Ectodermal cell (in vitro differentiated cells): Measurements from ENCODE around the gene ZNF524.

ENCODE experiments used
- H3K27ac ChIP-seq: 2 replicates; pipeline ENCODE4 v1.7.0; 2013; ENCODE audit warnings: mild to moderate bottlenecking, low read depth, low read length; ENCODE audit not compliant: insufficient read depth, poor library complexity, severe bottlenecking
- H3K27me3 ChIP-seq: 2 replicates; pipeline ENCODE4 v1.7.0; 2013; ENCODE audit warnings: mild to moderate bottlenecking, low read length; ENCODE audit not compliant: insufficient read depth, control insufficient read depth, poor library complexity, severe bottlenecking
- H3K36me3 ChIP-seq: one replicate; pipeline ENCODE4 v1.7.0; 2013; ENCODE audit warnings: low read length; ENCODE audit not compliant: control insufficient read depth, insufficient read depth
- H3K4me1 ChIP-seq: one replicate; pipeline ENCODE4 v1.7.0; 2013; ENCODE audit warnings: low read length; ENCODE audit not compliant: control insufficient read depth, insufficient read depth
- H3K4me3 ChIP-seq: 2 replicates; pipeline ENCODE4 v1.7.0; 2013; ENCODE audit warnings: low read depth, low read length, control low read depth; ENCODE audit not compliant: insufficient read depth
- H3K9me3 ChIP-seq: 2 replicates; pipeline ENCODE4 v1.7.0; 2013; ENCODE audit warnings: mild to moderate bottlenecking, low read length, moderate library complexity; ENCODE audit not compliant: control insufficient read depth
- WGBS, 2 experiments: methylation state at CpG; one replicate each; pipeline ENCODE4 v1.1.7; 2013; ENCODE audit warnings: missing lambda C conversion rate in 2 of 2; 5-methylcytosine and 5-hydroxymethylcytosine counted together

Gene ZNF524

DNA sequence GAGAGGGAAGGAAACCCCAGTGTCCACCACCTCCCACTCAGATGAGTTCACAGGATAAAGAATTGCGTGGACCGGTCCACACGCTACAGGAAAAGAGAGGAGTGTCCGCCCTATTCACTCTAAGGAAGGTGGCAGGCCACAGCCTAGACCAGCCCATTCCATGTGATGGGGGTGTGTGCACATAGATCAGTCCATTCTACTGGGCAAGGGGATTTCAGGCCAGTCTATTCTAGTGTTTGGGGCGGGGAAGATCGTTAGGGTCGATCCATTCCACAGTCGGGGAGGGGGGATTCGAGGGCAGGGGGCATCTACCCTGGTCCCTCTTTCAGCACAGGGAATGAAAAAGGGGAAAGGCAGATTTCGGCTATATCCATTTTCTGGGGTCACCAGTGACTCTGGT, 8.5 kb upstream of the ZNF524 start:
- Histone ChIP-seq H3K4me1 (peaks cover 9% of the 10 kb centered on the region), H3K27ac (no peak overlapping the region), H3K27me3 (no peaks in the 10 kb centered on the region), H3K4me3 (no peak overlapping the region), H3K36me3 (peaks cover 17% of the 10 kb centered on the region), H3K9me3 (no peaks in the 10 kb centered on the region)
- 87 to 91% methylated on average over 10 of the region's 10 CpGs for WGBS, 2 experiments

DNA sequence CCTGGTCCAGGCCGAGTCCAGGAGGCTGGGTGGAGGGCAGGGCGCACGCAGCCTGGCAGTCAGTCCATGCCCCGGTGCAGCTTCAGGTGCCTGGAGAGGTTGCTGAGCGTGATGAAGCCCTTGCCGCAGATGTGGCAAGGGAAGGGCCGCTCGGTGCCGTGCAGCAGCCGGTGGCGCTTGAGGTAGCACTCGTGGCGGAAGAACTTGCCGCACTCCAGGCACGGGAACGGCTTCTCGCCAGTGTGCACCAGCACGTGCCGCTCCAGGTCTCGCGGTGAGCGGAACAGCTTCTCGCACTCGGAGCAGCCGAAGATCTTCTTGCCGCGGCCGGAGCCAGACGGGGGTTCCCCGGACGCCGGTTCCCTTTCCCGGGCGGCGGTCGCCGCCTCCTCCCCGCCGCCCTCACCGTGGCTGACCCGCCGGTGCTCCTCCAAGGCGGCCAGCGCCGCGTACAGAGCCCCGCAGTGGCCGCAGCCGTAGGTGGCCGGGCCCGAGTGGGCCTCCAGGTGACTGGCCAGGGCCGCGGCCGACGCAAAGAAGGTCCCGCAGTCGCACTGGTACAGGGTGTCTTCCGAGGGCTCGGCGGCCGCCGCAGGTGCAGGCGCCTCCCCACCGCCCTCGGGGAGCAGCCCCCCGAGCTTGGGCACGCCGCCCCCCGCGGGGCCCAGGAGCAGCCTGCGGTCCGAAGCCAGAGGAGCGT, 7.5 kb upstream of the ZNF524 start:
- H3K4me3 ChIP-seq: no peak overlapping the region

DNA sequence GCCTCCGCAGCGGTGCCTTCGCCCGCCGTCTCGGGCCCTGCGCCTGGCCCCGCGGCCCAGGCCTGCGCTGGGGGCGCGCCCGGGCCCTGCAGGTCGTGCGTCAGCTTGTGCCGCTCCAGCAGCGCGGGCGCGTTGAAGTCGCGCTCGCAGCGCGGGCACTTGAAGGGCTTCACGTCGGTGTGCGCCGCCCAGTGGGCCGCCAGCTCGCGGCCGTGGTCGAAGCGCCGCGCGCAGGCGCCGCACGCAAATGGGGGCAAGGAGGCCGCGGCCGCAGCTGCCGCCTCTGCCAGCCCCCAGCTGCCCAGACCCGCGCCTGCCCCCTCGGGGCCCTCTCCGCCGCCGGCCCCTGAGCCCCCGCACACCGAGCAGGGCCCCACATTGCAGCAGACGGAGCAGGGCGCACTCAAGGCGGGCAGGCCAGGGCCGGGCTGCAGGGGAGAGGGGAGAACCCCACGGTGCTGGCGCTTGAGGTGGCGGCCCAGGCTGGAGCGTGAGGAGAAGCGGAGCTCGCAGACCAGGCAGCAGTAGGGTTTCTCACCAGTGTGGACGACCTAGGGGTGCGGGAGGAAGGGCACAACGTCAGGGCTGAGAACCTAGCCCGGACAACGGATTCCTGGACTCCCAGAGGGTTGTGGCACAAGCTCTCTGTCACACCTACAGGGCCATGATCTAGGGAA, 6.9 kb upstream of the ZNF524 start:
- no peak overlapping the region for H3K4me3 ChIP-seq
- no peaks in the 10 kb centered on the region for H3K9me3 ChIP-seq
- H3K4me1 ChIP-seq: peaks cover 17% of the 10 kb centered on the region
- peaks cover 17% of the 10 kb centered on the region for H3K36me3 ChIP-seq
- no peaks in the 10 kb centered on the region for H3K27me3 ChIP-seq
- H3K27ac ChIP-seq: no peak overlapping the region
- WGBS, 2 experiments: 96 to 97% methylated on average over 68 of the region's 68 CpGs

More for the DNA sequence above, 7.5 kb upstream of the ZNF524 start:
- Histone ChIP-seq H3K4me1 (peaks cover 10% of the 10 kb centered on the region), H3K36me3 (peaks cover 17% of the 10 kb centered on the region), H3K27ac (no peak overlapping the region), H3K27me3 (no peaks in the 10 kb centered on the region), H3K9me3 (no peaks in the 10 kb centered on the region)
- 97% methylated on average over 73 of the region's 73 CpGs for WGBS, 2 experiments

DNA sequence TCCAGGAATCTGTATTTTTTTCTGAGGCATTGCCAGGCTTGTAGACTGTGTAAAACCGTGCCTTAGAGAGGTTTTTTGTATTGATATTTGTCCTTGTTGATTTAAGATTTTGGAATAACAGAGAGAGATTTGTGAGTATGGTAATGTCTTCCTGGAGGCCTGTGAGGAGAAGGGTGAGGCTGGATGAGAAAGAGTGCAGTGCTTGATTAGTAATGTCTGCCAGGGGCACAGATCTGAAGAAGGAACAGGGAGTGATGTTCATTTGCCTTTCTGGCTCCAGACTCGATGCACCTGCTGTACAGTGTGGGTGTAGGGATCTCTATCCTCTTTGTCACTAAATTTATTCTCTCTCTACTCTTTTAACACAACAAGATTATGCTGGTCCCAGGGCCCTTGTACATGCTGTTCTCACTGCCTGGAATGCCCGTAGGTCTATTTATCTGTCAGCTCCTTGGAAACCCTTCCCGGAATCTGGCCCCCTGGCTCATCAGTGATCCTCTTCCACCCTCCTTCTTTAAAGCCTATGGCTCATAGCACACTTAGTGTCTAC, 5.0 kb upstream of the ZNF524 start:
- WGBS, 2 experiments: 96 to 97% methylated on average over 4 of the region's 4 CpGs
- peaks cover 17% of the 10 kb centered on the region for H3K36me3 ChIP-seq
- H3K4me3 ChIP-seq: no peak overlapping the region
- no peaks in the 10 kb centered on the region for H3K9me3 ChIP-seq
- H3K27me3 ChIP-seq: no peaks in the 10 kb centered on the region
- H3K27ac ChIP-seq: no peak overlapping the region
- H3K4me1 ChIP-seq: peaks cover 12% of the 10 kb centered on the region

DNA sequence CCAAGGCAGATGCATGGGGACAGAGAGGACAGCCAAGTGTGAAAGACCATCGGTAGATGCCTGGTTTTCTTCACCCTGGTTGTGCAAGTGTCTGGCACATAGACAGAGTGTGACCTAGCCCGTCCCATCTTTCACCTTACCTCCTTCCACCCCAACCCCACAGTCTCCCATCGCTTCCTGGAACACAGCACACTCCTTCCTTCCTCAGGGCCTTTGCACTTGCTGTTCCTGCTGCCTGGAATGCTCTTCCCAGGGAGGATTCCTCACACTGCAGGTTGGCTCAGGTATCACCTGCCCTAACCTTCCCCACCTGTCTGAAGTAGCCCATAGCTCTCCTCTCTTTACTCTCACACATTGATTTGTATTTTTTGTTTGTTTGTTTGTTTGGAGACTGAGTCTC, 3.8 kb upstream of the ZNF524 start:
- WGBS, 2 experiments: 92 to 94% methylated on average over 3 of the region's 3 CpGs
- H3K27me3 ChIP-seq: no peaks in the 10 kb centered on the region
- H3K4me1 ChIP-seq: peaks cover 12% of the 10 kb centered on the region
- H3K4me3 ChIP-seq: no peak overlapping the region
- no peaks in the 10 kb centered on the region for H3K9me3 ChIP-seq
- H3K36me3 ChIP-seq: peaks cover 17% of the 10 kb centered on the region
- H3K27ac ChIP-seq: no peak overlapping the region

DNA sequence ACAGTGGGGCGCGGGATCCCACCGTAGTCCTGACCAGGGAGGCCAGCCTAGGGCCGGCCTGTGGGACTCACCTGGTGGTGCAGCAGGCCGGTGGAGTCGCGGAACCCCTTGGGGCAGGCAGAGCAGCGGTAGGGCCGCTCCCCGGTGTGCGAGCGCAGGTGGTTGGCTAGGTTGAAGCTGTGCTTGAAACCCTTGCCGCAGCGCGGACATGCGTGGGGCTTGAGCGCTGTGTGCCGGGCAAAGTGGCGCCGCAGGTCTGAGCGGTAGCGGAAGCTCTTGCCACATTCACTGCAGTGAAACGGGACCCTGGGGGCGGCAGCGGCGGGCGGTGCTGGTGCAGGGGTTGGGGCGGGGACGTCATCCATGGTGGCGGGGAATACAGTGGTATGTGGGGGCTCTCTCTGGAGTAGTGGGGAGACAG, 2.6 kb upstream of the ZNF524 start:
- no peaks in the 10 kb centered on the region for H3K9me3 ChIP-seq

DNA sequence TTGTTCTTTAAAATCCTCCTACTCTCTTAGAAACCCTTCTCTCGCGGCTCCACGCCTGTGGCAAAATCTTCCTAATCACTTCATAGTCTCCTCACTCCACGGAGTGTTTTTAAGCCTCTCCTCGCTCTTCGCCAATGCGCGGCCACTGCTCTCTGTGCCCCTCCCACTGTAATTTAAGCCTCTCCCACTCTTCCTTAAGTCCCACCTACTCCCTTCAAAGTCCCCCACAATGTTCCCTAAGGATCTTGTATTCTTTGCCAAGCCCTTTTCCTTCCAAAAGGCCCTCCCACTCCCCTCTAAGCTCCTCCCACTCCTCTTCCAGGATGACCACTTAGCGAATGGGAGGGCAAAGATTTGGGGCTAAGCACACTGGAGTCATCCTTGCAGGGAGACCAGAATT, 2.1 kb upstream of the ZNF524 start:
- Histone ChIP-seq H3K4me3 (no peak overlapping the region), H3K36me3 (peaks cover 15% of the 10 kb centered on the region), H3K9me3 (no peaks in the 10 kb centered on the region), H3K27ac (no peak overlapping the region), H3K27me3 (no peaks in the 10 kb centered on the region), H3K4me1 (peaks cover 12% of the 10 kb centered on the region)
- WGBS, 2 experiments: 73 to 81% methylated on average over 9 of the region's 9 CpGs

More for the DNA sequence above, 2.6 kb upstream of the ZNF524 start:
- Histone ChIP-seq H3K4me1 (peaks cover 12% of the 10 kb centered on the region), H3K27ac (no peak overlapping the region), H3K4me3 (no peak overlapping the region), H3K36me3 (peaks cover 15% of the 10 kb centered on the region), H3K27me3 (no peaks in the 10 kb centered on the region)
- 94 to 95% methylated on average over 29 to 30 of the region's 30 CpGs for WGBS, 2 experiments

DNA sequence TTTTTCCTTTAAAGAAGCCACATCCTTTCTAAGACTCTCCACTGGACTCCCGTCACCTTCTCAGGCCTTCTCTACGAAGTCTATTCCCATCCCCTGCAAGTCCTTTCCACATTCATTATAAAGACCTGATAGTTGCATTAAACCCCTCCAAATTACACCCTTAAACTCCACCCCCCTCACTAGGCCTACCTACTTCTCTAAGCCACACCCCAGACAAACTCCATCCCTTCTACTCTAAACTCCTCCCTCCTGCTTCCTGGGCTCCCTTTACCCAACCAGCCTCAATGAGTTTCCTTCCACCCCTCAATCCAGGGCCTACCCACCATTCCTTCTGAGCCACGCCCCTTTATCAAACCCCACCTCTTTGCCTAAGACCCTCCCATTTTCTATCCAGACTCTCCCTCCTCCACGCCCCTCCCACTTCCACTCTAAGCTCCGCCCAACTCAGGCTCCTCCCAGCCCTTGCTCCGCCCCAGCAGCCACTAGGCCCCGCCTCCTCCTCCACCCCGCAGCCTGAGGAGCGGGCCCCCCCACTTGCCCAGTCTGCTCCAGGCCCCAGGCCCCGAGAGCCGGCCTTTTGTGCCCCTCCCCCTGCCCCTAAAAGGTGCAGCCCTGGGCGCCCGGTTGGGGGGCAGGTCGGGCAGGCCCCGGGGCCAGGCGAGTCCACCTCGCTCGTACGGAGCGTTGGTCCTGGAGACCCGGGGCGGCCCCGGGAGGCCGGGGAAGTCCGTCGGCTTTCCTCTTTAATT, 1.2 kb upstream of the ZNF524 start:
- Histone ChIP-seq H3K36me3 (peaks cover 15% of the 10 kb centered on the region), H3K9me3 (no peaks in the 10 kb centered on the region), H3K27ac (peak overlapping the region; percentile 99), H3K4me3 (peak overlapping the region; percentile 62), H3K27me3 (no peaks in the 10 kb centered on the region), H3K4me1 (peaks cover 12% of the 10 kb centered on the region)
- WGBS, 2 experiments: 7% methylated on average over 26 of the region's 26 CpGs

DNA sequence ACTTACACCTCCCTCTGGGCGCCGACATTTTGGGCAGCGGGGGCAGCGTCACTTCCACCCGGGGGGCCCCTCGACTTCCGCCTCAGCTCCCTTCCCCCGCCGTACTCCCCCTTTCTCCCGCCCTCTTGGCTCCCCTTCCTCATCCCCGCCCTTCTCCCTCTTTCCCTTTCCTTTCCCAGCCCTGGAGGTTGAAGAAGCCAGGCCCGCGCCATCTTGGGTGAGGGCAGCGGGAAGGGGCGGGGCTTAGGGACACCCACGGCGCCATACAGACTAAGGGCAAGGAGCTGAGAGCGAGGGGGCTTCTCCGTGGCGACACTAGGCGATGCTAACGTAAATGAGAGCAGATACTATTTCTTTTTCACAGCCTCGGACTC, 633 bp upstream of the ZNF524 start, which contains the start of gene FIZ1:
Gene FIZ1 (minus strand): TSS at position 50 of the 374 bp plus-strand sequence. CDS start 1,652 bp downstream, outside the sequence.
- 0% methylated on average over 23 of the region's 23 CpGs for WGBS, 2 experiments
- Histone ChIP-seq H3K4me1 (peaks cover 12% of the 10 kb centered on the region), H3K9me3 (no peaks in the 10 kb centered on the region), H3K27me3 (no peaks in the 10 kb centered on the region), H3K4me3 (peak within 1 kb of the TSS; percentile 62), H3K36me3 (peaks cover 15% of the 10 kb centered on the region), H3K27ac (peak within 1 kb of the TSS; percentile 99)

DNA sequence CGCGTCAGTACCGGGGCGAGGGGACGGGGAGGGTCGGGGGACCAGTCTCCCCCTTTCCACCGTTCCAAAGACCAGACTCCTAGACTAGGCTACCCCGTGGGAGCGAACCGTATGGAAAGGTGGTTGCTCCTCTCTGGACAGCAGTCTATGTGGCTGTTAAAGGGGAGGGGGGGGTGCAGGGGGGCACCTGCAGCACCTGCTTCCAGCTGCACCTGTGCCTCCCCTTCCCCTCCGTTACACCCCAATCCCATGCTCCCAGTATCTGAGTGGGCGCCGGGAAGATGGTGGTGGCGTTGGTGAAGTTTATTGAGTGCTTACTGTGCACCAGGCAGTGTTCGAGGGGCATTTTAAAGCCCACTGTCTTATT, 557 bp downstream of the ZNF524 start:
- 12 to 16% methylated on average over 12 to 15 of the region's 15 CpGs for WGBS, 2 experiments
- Histone ChIP-seq H3K4me1 (peaks cover 12% of the 10 kb centered on the region), H3K36me3 (peaks cover 5% of the 10 kb centered on the region), H3K27ac (peak overlapping the region; percentile 99), H3K4me3 (peak overlapping the region; percentile 62), H3K9me3 (no peaks in the 10 kb centered on the region), H3K27me3 (no peaks in the 10 kb centered on the region)
